ENCODE data around the gene PPARGC1A. TPM values are rescaled to one million over a fixed set of nuclear protein-coding genes. Genes with fewer than 3 reads are reported as not detected.
A peak's percentile ranks its signal among the peaks of the same experiment; 100 is the strongest.

The PPARGC1A gene
- total and polyA plus RNA-seq, 4 experiments from 2014 or later: not detected

- H3K36me3 ChIP-seq (ENCODE audit: insufficient read depth, low read length): no peaks in the 10 kb centered on the region
- no peak overlapping the region for H3K4me3 ChIP-seq (ENCODE audit: low read length in 2 of 2)
- Mint-ChIP-seq H3K9me3 (peaks cover 0 to 7% (median 0%) of the 10 kb centered on the region in 8 donors), H3K27ac (no peak overlapping the region), H3K4me1 (no peaks in the 10 kb centered on the region), H3K27me3 (no peaks in the 10 kb centered on the region), H3K4me3 (no peak overlapping the region), H3K36me3 (no peaks in the 10 kb centered on the region)
- CTCF ChIA-PET (ENCODE audit: partially characterized antibody): no interaction called here
- intact Hi-C loops (cut with micrococcal nuclease): no loop called here
- no peaks in the 10 kb centered on the region for H3K4me1 ChIP-seq (ENCODE audit: insufficient read depth, low read length)
- DNase-seq: no peak
- H3K27me3 ChIP-seq (ENCODE audit: insufficient read depth, low read length): no peaks in the 10 kb centered on the region
- no peak overlapping the region for H3K27ac ChIP-seq (ENCODE audit: low read depth, low read length)
- POLR2A ChIA-PET (ENCODE audit: partially characterized antibody): no interaction called here
- H3K9me3 ChIP-seq (ENCODE audit: control insufficient read depth in 1 of 2, low read length in 2 of 2): no peaks in the 10 kb centered on the region
Observed at GRCh38 chr4:23897564-23898109, 7.8 kb upstream of the PPARGC1A start.

GRCh38 chr4:23894021-23894420, 4.2 kb upstream of the PPARGC1A start:
- Histone ChIP-seq H3K9me3 (ENCODE audit: control insufficient read depth in 1 of 2, low read length in 2 of 2) (no peaks in the 10 kb centered on the region), H3K36me3 (ENCODE audit: insufficient read depth, low read length) (no peaks in the 10 kb centered on the region), H3K27me3 (ENCODE audit: insufficient read depth, low read length) (no peaks in the 10 kb centered on the region), H3K27ac (ENCODE audit: low read depth, low read length) (no peak overlapping the region), H3K4me3 (ENCODE audit: low read length in 2 of 2) (no peak overlapping the region), H3K4me1 (ENCODE audit: insufficient read depth, low read length) (no peaks in the 10 kb centered on the region)
- no peaks in the 10 kb centered on the region for H3K36me3 Mint-ChIP-seq
- intact Hi-C loops (cut with micrococcal nuclease): no loop called here
- no peak for DNase-seq
- no peak overlapping the region for H3K27ac Mint-ChIP-seq
- H3K9me3 Mint-ChIP-seq: peaks cover 0 to 4% (median 0%) of the 10 kb centered on the region in 8 donors
- CTCF ChIA-PET (ENCODE audit: partially characterized antibody): no interaction called here
- no peaks in the 10 kb centered on the region for H3K27me3 Mint-ChIP-seq
- POLR2A ChIA-PET (ENCODE audit: partially characterized antibody): interaction anchor here (0.6 kb wide), 1 partner anchor 28 kb away, joined by 5 read pairs; no protein-coding TSS in a partner anchor
- no peak overlapping the region for H3K4me3 Mint-ChIP-seq
- peaks cover 6 to 14% (median 7%) of the 10 kb centered on the region in 4 donors for H3K4me1 Mint-ChIP-seq

DNA sequence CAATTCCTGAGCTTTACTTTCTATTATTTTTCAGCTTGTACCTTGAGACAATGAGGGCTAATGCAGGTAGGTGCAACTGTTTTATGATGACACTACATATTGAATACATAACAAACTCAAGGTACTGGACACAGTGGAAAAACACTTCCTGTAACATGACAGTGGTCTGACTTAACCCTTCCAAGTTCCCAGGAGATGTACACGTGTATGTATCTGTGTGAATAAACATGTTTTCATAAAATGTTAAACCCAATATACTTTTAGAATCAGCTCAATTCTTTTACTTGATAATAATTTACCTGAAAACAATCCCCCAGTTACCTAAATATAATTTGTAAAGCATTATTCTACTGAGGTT, 1.2 kb upstream of the PPARGC1A start:
- Histone ChIP-seq H3K27me3 (ENCODE audit: insufficient read depth, low read length) (no peaks in the 10 kb centered on the region), H3K4me1 (ENCODE audit: insufficient read depth, low read length) (no peaks in the 10 kb centered on the region), H3K4me3 (ENCODE audit: low read length in 2 of 2) (no peak overlapping the region), H3K27ac (ENCODE audit: low read depth, low read length) (no peak overlapping the region), H3K36me3 (ENCODE audit: insufficient read depth, low read length) (no peaks in the 10 kb centered on the region), H3K9me3 (ENCODE audit: control insufficient read depth in 1 of 2, low read length in 2 of 2) (no peaks in the 10 kb centered on the region)
- peaks cover 8 to 19% (median 13%) of the 10 kb centered on the region in 4 donors for H3K4me1 Mint-ChIP-seq
- peaks cover 2% of the 10 kb centered on the region in 2 donors for H3K27me3 Mint-ChIP-seq
- no peak for DNase-seq
- peaks cover 0 to 2% (median 0%) of the 10 kb centered on the region in 8 donors for H3K9me3 Mint-ChIP-seq
- H3K27ac Mint-ChIP-seq: no peak overlapping the region
- intact Hi-C loops (cut with micrococcal nuclease): no loop called here
- ChIA-PET POLR2A (ENCODE audit: partially characterized antibody) (no interaction called here), CTCF (ENCODE audit: partially characterized antibody) (no interaction called here)
- H3K36me3 Mint-ChIP-seq: no peaks in the 10 kb centered on the region
- H3K4me3 Mint-ChIP-seq: no peak overlapping the region

GRCh38 chr4:23890369-23891063, 669 bp upstream of the PPARGC1A start:
- peaks cover 0 to 2% (median 0%) of the 10 kb centered on the region in 8 donors for H3K9me3 Mint-ChIP-seq
- CTCF ChIA-PET (ENCODE audit: partially characterized antibody): no interaction called here
- no peaks in the 10 kb centered on the region for H3K36me3 Mint-ChIP-seq
- H3K27me3 Mint-ChIP-seq: peaks cover 2% of the 10 kb centered on the region in 2 donors
- POLR2A ChIA-PET (ENCODE audit: partially characterized antibody): no interaction called here
- intact Hi-C loops (cut with micrococcal nuclease): no loop called here
- peaks cover 8 to 19% (median 13%) of the 10 kb centered on the region in 4 donors for H3K4me1 Mint-ChIP-seq
- Histone ChIP-seq H3K27ac (ENCODE audit: low read depth, low read length) (no peak overlapping the region), H3K36me3 (ENCODE audit: insufficient read depth, low read length) (no peaks in the 10 kb centered on the region), H3K9me3 (ENCODE audit: control insufficient read depth in 1 of 2, low read length in 2 of 2) (no peaks in the 10 kb centered on the region), H3K4me3 (ENCODE audit: low read length in 2 of 2) (no peak overlapping the region), H3K27me3 (ENCODE audit: insufficient read depth, low read length) (no peaks in the 10 kb centered on the region), H3K4me1 (ENCODE audit: insufficient read depth, low read length) (no peaks in the 10 kb centered on the region)
- no peak overlapping the region for H3K27ac Mint-ChIP-seq
- DNase-seq: no peak
- peak overlapping the region in 3 of 8 donors; percentile 13 to 58 (median 40) for H3K4me3 Mint-ChIP-seq

DNA sequence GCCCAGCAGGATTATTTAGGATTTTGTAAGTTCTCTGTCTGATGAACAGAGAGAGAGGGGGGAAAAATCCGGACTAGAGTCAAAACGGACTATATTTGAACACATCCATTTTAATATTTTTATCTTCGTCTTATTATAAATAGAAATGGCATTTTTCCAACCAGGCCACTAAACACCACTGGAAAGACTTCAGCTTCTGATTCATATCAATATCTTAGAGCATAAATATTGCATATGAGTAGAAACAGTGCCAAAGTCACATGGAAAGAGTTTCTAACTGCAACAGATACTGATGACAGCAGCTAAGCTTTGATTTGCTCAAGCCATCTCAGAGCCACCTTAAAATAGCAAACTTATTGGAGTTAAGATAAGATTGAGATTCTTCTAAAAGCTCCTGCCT, 456 bp downstream of the PPARGC1A start:
- peaks cover 0 to 2% (median 0%) of the 10 kb centered on the region in 8 donors for H3K9me3 Mint-ChIP-seq
- no peaks in the 10 kb centered on the region for H3K4me1 ChIP-seq (ENCODE audit: insufficient read depth, low read length)
- peaks cover 8 to 19% (median 13%) of the 10 kb centered on the region in 4 donors for H3K4me1 Mint-ChIP-seq
- H3K9me3 ChIP-seq (ENCODE audit: control insufficient read depth in 1 of 2, low read length in 2 of 2): no peaks in the 10 kb centered on the region
- CTCF ChIA-PET (ENCODE audit: partially characterized antibody): no interaction called here
- H3K27ac ChIP-seq (ENCODE audit: low read depth, low read length): no peak overlapping the region
- no peak for DNase-seq
- peaks cover 2% of the 10 kb centered on the region in 2 donors for H3K27me3 Mint-ChIP-seq
- H3K4me3 ChIP-seq (ENCODE audit: low read length in 2 of 2): no peak overlapping the region
- H3K36me3 Mint-ChIP-seq: no peaks in the 10 kb centered on the region
- no peak overlapping the region for H3K27ac Mint-ChIP-seq
- intact Hi-C loops (cut with micrococcal nuclease): no loop called here
- no peaks in the 10 kb centered on the region for H3K36me3 ChIP-seq (ENCODE audit: insufficient read depth, low read length)
- peak overlapping the region in 7 of 8 donors; percentile 54 to 80 (median 67) for H3K4me3 Mint-ChIP-seq
- POLR2A ChIA-PET (ENCODE audit: partially characterized antibody): no interaction called here
- no peaks in the 10 kb centered on the region for H3K27me3 ChIP-seq (ENCODE audit: insufficient read depth, low read length)

- Histone ChIP-seq H3K27me3 (ENCODE audit: insufficient read depth, low read length) (no peaks in the 10 kb centered on the region), H3K27ac (ENCODE audit: low read depth, low read length) (no peak overlapping the region), H3K36me3 (ENCODE audit: insufficient read depth, low read length) (no peaks in the 10 kb centered on the region), H3K4me1 (ENCODE audit: insufficient read depth, low read length) (no peaks in the 10 kb centered on the region), H3K4me3 (ENCODE audit: low read length in 2 of 2) (no peak overlapping the region), H3K9me3 (ENCODE audit: control insufficient read depth in 1 of 2, low read length in 2 of 2) (no peaks in the 10 kb centered on the region)
- Mint-ChIP-seq H3K4me3 (peak overlapping the region in 6 of 8 donors; percentile 5 to 68 (median 36)), H3K36me3 (no peaks in the 10 kb centered on the region), H3K4me1 (peaks cover 8 to 19% (median 13%) of the 10 kb centered on the region in 4 donors), H3K9me3 (peaks cover 0 to 2% (median 0%) of the 10 kb centered on the region in 8 donors), H3K27me3 (peaks cover 2% of the 10 kb centered on the region in 2 donors), H3K27ac (no peak overlapping the region)
- DNase-seq: no peak
- ChIA-PET POLR2A (ENCODE audit: partially characterized antibody) (no interaction called here), CTCF (ENCODE audit: partially characterized antibody) (no interaction called here)
- intact Hi-C loops (cut with micrococcal nuclease): no loop called here
Observed at GRCh38 chr4:23888421-23889319, 1.2 kb downstream of the PPARGC1A start.

DNA sequence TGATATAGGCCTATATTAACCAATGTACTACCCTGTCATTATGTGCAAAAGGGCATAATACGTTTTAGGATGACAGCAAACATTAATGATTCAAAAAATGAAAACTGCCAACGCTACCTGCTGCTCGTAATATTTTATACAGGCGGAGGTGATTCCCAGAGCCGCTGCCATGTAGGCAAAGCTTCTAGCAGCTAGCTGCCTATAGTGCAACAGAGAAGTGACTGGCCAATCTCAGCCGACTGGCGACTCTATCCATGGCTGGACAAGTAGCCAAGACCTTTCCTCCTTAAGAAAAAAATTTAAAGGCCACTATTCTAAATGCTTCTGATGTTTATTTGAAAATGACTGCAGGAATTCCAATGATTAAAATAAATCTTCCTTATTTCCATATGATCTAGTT, 1.9 kb downstream of the PPARGC1A start:
- Histone ChIP-seq H3K27ac (ENCODE audit: low read depth, low read length) (no peak overlapping the region), H3K4me3 (ENCODE audit: low read length in 2 of 2) (no peak overlapping the region), H3K27me3 (ENCODE audit: insufficient read depth, low read length) (no peaks in the 10 kb centered on the region), H3K4me1 (ENCODE audit: insufficient read depth, low read length) (no peaks in the 10 kb centered on the region), H3K9me3 (ENCODE audit: control insufficient read depth in 1 of 2, low read length in 2 of 2) (no peaks in the 10 kb centered on the region), H3K36me3 (ENCODE audit: insufficient read depth, low read length) (no peaks in the 10 kb centered on the region)
- peaks cover 2% of the 10 kb centered on the region in 2 donors for H3K27me3 Mint-ChIP-seq
- DNase-seq: no peak
- peaks cover 0 to 2% (median 0%) of the 10 kb centered on the region in 8 donors for H3K9me3 Mint-ChIP-seq
- POLR2A ChIA-PET (ENCODE audit: partially characterized antibody): no interaction called here
- intact Hi-C loops (cut with micrococcal nuclease): no loop called here
- H3K36me3 Mint-ChIP-seq: no peaks in the 10 kb centered on the region
- H3K4me1 Mint-ChIP-seq: peaks cover 8 to 19% (median 13%) of the 10 kb centered on the region in 4 donors
- no peak overlapping the region for H3K27ac Mint-ChIP-seq
- CTCF ChIA-PET (ENCODE audit: partially characterized antibody): no interaction called here
- H3K4me3 Mint-ChIP-seq: no peak overlapping the region
